ENCODE measurements around the gene GGA1.
"Not testable (repeated sequence)": the region's sequence is repeated elsewhere in the genome, so short reads cannot be mapped to it uniquely, and the experiment has no call there.

Gene GGA1

GRCh38 chr22:37575490-37576003 lies 33.1 kb upstream of the GGA1 start:
- FAIRE-seq (no peak), DNase-seq (ENCODE audit: insufficient read length, low spot score) (no peak)
- TF ChIP-seq, protein P1, sequence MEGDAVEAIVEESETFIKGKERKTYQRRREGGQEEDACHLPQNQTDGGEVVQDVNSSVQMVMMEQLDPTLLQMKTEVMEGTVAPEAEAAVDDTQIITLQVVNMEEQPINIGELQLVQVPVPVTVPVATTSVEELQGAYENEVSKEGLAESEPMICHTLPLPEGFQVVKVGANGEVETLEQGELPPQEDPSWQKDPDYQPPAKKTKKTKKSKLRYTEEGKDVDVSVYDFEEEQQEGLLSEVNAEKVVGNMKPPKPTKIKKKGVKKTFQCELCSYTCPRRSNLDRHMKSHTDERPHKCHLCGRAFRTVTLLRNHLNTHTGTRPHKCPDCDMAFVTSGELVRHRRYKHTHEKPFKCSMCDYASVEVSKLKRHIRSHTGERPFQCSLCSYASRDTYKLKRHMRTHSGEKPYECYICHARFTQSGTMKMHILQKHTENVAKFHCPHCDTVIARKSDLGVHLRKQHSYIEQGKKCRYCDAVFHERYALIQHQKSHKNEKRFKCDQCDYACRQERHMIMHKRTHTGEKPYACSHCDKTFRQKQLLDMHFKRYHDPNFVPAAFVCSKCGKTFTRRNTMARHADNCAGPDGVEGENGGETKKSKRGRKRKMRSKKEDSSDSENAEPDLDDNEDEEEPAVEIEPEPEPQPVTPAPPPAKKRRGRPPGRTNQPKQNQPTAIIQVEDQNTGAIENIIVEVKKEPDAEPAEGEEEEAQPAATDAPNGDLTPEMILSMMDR (IDR thresholded peaks at IDR 0.05; ENCODE audit: insufficient read depth, missing control alignments) = no peak

GRCh38 chr22:37578002-37578401 lies 30.6 kb upstream of the GGA1 start:
- DNase-seq (ENCODE audit: insufficient read length, low spot score) = no peak
- TF ChIP-seq, protein P1 (IDR thresholded peaks at IDR 0.05; ENCODE audit: insufficient read depth, missing control alignments) = no peak
- no peak for FAIRE-seq

DNA sequence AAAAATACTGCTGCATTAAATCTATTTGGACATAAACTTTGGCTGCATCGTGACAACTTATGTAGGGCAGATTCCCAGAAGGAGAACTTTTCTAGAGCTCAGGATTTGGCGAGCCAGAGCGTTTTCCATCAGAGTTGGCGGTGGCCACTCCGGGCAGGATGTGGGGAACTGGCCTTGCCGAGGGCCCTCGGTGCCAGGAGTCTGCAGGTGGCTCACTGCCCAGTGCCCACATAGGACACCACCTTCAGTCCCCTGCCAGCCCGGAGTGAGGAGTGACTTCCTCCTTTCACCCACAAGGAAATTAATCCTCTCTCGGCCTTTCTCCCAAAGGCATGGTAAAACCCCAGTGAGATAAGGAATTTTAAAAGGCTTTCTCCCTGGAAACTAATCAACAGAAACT lies 27.1 kb upstream of the GGA1 start:
- DNase-seq (ENCODE audit: insufficient read length, low spot score) = no peak
- TF ChIP-seq, protein P1 (IDR thresholded peaks at IDR 0.05; ENCODE audit: insufficient read depth, missing control alignments) = no peak
- FAIRE-seq = no peak

- FAIRE-seq (no peak), DNase-seq (ENCODE audit: insufficient read length, low spot score) (no peak)
- TF ChIP-seq, protein P1 (IDR thresholded peaks at IDR 0.05; ENCODE audit: insufficient read depth, missing control alignments) = no peak
Measured at GRCh38 chr22:37582526-37582925, 26.1 kb upstream of the GGA1 start.

DNA sequence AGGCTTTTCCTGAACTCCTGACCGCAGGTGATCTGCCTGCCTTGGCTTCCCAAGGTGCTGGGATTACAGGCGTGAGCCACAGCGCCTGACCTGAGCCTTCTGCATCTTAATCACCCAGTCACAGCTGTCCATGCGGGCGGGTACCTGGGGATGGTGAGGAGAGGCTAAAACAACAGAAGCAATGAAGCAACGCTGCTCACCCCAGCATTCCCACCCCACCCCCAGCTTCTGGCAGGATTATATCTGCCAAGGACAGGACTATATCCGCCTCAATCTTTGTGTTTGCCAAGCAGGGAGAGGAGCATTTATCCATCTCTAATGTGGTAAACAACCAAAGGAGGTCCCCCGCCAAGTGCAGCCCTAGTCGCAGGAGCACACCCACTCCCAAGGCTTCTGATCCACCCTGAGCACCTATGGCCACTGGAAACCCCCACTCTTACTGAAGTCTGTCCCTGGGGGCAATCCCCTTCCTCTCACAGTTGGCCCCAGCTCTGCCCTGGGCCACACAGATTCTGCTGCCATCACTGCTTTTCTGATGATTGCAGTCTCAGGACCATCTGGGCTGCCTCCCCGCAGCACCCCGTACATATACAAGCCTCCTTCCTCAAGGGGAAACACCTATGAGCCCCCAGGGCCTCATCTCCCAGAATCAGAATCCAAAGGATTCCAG lies 20.0 kb upstream of the GGA1 start:
- FAIRE-seq (no peak), DNase-seq (ENCODE audit: insufficient read length, low spot score) (no peak)
- TF ChIP-seq, protein P1 (IDR thresholded peaks at IDR 0.05; ENCODE audit: insufficient read depth, missing control alignments) = no peak

GRCh38 chr22:37589636-37590035 lies 19.0 kb upstream of the GGA1 start:
- no peak for FAIRE-seq
- TF ChIP-seq, protein P1 (IDR thresholded peaks at IDR 0.05; ENCODE audit: insufficient read depth, missing control alignments) = no peak
- DNase-seq (ENCODE audit: insufficient read length, low spot score) = no peak

GRCh38 chr22:37591081-37591480 lies 17.6 kb upstream of the GGA1 start:
- not testable (repeated sequence) for FAIRE-seq; DNase-seq (ENCODE audit: insufficient read length, low spot score)
